GM18907 (cell line): ENCODE data around the gene KSR2.

Experiments used
- ATAC-seq: cut with Tn5 transposase; IDR thresholded peaks from one replicate; pipeline ENCODE4 v1.9.1; 2021; ENCODE audit warnings: mild to moderate bottlenecking, moderate library complexity; ENCODE audit not compliant: unreplicated experiment

Gene KSR2

DNA sequence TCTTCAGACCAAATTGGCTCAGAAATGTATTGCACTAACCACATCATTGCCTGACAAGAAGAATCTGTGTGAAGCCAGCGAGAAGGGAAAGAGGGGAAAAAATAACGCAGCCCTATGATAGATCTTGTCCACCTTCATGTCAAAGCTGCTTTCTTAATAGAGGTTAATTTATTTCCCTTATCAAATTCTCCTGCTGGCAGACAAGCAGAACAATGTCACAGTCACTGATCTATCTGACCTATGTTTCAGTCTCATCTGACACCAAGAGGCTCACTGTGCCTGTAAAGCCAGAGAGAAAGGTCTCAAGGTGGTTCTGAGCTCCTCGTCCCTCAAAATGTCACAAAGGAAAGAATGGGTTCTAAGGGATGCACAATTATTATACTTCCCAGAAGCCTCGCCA is 417.1 kb downstream of the KSR2 start:
- ATAC-seq: no peak

DNA sequence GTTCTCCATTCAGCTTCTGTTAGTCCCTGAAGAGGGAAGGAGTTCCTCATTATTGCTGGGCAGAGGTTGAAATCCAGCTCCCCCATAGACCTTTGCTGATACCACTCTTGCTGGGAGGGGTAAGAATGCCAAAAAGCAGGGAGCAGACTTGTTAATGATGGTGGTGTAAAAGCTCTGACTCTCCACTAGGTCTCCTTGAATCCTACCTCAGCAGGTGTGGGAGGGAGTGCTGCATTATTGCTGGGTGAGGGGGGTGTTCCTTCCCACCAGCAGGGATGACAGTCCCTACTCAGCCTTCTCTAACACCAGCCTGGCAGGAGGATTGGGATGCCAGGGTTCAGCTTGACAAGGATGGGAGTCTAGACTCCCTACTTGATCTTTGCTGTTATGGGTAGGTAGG is 421.6 kb downstream of the KSR2 start:
- no peak for ATAC-seq

DNA sequence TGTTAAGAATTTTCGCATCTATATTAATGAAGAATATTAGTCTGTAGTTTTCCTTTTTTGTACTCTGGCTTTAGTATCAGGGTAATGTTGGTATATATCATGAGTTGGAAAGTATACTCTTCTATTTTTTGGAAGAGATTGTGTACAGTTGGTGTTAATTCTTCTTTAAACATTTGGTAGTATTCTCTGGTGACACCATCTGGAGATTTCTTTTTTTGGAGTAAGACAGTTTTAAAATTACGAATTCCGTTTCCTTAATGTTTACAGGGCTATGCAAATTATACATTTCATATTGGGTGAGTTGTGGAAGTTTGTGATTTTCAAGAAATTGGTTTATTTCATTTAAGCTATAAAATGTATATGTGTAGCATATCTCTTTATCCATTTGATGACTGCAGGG is 423.6 kb downstream of the KSR2 start:
- ATAC-seq: no peak

DNA sequence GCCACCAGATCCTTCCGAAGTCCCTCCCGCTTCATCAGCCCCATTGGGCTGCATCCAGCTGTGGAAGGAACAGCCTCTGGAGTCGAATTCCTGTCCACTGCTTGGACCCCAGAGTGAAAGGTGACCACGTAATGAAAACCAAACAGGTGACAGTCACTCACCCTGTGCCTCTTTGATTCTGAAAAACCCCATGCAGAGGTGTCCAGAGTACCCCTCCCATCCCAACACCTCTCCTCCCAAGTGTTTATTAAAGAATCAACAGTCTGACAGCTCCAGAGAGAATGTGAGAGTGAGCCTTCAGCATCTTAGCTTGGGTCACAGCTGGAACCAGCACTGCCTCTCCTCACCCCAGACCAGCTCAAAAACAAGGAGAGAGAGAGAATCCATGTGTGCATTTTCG is 428.8 kb downstream of the KSR2 start:
- ATAC-seq: no peak

DNA sequence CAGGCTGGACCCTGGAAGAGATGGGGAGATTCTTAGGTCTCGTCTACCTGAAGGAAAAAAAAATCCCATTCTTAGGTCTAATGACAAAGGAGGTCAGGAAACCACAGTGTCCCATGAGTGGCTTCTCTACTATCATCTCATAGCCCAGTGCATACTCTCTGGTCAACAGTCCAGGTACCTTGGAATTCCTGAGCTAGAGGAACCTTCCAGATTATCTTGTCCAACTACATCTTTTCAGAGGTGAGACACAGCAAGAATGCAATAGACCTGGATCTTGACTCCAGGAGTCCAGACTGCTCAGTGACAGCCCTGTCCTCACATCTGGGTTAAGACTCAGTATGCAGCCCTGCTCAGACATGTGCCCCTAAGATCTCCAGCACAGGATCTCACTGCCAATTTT is 429.9 kb downstream of the KSR2 start:
- ATAC-seq: no peak

DNA sequence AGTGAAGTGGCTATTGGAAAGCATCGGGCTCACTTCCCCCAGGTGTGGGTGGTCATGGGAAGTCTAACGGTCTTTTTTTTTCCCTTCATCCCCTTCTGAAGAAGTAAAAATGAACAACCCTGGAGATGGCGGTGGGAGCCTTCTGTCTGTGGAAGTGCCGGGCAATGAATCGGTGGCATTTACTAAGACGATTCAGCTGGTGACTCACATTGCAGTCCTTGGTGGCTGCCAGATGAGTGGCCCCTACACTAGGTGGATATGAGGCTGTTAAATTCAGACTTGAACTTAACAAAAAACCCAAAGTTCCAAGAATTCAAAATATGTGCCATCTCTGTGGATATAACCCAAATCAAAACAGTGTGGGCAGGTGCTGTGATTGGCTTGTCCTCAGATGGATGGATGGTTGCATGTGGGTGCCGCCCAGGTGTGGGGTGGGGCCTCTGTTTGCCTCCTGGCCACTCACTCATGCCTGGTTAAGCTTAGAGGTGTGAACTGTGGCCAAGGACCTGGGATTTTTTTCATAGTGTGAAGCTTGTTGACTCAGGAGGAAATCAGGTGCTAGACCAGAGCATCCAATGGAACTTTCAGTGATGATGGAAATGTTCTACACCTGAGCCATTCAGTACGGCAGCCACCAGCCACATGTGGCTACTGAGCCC is 430.6 kb downstream of the KSR2 start:
- ATAC-seq: no peak

DNA sequence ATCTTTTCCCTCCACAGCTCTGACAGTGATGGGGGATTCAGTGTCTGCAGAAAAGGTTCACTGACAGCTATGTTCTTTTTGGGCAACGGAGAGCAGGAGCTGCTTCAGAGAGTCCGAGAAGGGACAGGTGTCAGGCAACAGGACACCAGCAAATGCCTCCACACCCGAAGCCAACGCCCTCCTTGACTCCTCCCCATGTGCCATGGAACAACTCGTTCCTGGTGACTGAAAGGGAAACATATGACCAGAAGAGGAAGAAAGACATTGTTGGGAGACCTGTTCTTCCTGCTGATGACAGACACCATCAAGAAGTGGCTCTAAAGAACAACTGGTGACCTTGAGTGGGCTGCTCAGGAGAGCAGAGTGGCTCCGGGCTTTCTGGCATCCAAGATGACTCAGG is 435.1 kb downstream of the KSR2 start:
- no peak for ATAC-seq

DNA sequence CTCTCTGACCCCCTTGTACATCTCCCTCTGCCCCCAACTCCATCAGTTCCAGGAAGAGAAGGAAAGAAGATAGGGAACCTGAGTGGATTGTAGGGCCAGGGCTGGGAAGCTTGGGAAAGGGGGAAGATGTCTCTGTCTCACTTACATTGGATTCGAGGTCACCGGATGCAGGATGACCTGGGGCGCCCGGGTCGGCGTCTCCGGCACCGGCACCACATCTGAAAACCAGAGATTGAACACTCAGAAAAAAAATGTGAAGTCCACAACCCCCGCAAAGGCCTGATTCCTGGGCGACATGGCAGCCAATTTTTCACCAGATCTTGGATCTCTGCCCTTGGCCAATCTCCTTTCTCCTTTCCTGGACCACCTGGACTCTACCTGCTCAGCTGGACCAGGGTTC is 438.0 kb downstream of the KSR2 start:
- no peak for ATAC-seq

DNA sequence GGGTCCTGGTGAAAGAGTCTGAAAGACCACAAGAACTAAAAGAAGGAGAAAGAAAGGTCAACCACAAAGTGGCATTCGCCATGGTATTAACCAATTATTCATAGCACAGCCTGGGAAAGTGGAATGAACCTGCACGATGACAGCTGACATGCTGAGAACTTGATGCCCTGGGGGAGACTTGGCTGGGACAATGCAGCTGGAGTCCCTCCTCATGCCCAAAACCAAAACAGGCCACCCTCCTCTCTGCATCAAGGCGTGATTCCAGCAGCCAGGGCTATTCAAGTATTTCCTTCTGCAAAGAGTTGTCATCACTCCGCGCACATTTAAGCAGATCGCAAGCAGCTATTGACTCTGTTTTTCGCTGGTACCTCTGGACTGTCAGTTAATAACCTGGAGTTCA is 440.3 kb downstream of the KSR2 start:
- no peak for ATAC-seq

DNA sequence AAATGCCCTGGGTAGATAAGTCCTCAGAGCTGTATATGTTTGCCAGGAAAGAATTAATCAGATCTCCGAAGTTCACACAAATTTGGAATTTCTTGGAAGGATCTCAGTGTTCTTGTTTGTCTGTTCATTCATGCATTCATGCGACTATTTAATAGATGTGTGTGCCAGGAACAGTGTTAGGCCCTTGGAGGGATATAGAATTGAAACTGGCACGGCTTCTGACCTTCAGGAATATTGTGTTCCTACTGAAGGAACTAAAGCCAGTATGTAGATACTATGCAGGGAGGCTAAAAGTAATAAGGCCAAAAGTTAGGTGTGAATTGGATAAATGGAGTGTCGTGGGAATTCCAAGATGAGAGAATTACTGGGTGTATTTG is 441.3 kb downstream of the KSR2 start:
- no peak for ATAC-seq

DNA sequence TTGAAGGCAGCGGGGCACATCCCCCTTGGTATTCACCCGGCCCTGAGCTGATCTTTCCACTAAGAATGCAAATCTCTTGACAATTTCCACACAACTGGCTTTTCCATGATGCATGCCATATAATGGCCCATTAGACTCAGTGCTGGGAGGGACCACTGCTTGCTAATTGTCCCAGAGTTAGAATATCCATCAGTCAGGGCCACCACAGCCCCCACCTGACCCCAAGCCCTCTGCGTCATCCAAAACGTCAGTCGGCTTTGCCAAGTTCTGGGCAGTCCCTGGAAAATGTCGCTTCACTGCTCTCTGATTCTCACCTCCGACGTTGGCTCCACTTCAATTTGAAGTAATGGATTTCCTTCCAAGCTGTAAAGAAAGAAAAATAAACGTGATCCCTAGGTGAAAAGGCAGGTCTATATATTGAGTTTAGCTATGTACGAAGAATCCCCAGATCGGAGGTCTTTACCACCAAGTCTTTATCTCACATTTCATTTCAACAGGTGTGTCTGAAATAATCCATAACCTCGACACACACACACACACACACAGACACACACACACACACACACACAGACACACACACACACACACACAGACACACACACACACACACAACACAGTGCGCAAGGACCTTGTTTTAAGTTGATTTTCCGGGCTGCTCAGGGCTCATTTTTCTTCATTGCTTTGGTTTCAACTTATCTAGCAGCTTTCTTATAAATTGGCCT is 441.9 kb downstream of the KSR2 start:
- no peak for ATAC-seq

DNA sequence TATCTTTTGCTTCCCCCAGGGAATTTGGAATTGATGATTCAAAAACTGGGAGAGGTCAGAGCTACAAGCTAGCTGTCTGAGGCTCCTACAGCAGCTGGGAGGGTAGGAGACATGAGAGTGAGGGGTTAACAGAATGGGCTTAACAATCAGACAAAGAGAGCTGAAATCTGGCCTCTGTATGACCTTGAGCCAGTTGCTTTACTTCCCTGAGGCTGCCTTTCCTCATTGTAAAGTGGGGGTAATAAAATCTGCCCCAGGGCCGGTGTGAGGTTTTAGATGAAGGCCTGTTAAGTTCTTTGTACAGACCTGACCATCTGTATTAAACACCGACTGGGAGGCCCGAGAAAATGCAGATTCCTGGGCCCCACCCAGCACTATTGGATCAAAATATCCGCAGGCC is 443.0 kb downstream of the KSR2 start:
- no peak for ATAC-seq

DNA sequence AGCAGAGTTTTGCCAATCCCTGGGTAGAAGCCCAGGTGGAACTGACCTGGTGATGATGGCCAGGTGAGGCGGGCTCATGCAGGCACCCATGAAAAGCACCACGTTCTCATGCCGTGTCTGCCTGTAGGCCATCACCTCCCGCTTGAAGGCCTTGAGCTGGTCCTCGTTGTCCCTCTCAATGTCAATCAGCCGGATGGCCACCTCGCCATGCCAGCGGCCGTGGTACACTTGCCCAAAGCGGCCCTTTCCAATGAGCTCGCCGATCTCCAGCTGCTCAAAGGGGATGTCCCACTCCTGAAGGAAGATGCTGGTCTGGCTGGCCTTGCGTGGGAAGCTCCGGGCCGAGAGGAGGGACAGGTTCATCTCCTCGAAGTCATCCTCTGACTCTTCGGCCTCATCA is 444.0 kb downstream of the KSR2 start:
- ATAC-seq: no peak

DNA sequence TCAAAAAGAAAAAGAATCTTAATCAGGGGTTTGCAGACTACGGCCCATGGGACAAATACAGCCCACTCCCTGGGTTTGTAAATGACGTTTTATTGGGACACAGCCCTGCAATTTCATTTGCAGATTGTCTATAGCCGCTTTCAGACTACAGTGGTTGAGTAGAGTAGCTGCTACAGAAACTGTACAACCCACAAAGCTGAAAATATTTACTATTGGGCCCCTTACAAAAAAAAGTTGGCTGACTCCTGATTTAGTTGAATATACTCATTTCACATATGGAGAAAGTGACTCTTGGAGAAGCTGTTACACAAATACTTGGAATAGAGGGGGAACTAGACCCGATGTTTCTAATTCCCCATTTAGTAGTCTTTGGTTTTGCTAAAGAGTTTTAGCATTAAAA is 444.8 kb downstream of the KSR2 start:
- ATAC-seq: no peak

DNA sequence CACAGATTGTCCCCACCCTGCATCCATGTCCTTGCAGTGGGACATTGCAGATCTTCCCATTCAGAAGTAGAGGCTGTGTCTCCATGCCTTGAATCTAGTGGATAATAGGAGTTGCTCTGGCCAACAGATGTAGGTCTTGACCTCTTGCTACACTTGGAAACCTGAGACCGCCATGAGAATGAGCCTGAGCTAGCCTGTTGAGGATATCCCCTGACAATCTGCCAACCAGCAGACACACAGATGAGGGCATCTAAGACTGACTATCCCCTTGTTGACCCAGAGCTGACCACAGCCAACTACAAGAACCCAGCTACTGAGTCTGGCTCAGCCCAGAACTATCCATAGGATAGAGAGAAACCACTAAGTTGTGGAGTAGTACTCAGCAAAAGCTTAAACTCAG is 446.2 kb downstream of the KSR2 start:
- no peak for ATAC-seq

DNA sequence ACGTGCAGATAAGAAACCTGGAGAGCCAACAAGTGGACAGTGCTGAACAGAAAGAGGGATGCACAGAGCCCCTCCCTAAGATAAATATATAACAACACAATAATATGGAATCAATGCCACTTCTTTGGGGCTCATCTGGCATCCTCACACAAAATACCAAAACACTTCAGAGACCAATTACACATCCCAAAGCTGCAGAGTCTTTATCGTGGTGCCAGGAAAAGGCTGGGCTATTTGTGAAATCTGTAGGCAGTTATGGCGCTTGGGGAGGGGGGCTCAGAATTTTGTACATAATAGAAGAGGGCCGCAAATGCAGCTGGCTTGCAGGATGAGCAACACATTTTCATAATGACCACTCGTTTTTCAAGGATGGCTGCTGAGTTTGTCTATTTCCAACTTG is 446.9 kb downstream of the KSR2 start:
- ATAC-seq: no peak

DNA sequence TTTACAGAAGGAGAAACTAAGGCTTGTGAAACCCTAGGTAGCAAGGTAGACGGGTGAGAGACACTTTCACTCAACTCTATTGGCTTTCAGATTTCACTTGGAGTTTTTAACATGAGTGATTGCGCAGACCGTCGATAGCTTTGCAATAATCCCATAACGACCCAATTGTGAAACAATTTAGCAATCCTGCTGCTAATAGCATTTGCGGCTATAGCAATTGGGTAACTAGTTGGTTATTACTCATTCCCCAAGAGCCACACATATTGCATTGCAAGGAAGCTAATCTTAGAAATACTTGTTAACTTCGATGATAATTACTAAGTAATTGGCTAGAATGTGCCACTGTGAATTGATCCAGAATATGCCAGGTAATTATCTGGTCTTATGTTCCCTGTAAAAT is 447.4 kb downstream of the KSR2 start:
- no peak for ATAC-seq

DNA sequence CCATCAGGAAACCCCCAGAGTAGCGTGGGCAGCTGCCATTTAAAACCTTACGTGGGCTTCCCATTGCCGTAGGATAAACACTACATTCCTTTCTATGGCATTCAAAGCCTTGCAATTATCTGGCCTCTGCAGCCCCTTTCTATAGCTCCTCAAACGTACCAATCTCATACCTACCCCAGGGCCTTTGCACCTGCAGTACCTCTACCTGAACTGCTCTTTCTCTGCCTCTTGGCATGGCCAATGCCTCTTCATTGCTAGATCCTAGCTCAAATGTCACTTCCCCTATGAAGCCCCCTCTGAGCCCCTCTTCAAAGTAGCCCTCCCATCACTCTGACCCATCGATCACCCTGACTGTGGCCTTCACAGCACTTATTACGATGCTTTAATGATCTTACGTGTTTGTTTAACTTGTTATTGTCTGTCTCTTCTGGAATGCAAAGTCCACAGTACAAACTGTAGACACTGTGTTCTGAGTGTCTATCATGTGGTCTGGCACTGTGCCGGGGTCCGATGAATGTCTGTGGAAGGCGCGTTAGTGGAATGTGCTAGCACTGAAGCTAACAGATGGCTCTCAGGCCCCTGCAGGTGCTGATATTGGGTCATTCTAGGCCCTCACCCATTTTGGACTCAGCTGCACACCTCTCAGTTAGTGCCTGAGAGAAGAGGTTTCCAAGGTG is 450.1 kb downstream of the KSR2 start:
- no peak for ATAC-seq

DNA sequence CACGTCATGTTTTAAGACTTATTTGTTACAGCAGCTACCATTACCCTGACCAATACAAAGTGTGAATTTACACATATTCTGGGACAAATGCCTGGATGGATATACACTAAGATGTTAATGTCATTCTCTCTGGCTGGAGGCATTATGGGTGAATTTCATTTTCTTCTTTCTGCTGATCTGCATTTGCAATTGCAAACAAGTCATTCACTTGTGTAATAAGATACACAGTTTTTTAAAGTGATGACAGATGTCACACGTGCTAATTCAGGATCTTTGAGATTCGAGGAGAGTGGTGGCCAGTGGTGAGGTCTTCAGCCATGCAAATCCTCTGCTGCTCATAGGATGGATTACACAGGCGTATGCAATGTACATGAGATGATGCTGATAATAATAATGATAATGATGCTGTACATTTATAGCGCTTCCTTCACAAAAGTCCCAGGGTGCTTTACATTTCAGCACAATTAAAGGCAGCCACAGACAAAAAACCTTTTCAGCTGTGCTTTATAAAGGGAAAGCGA is 451.5 kb downstream of the KSR2 start:
- ATAC-seq: no peak

DNA sequence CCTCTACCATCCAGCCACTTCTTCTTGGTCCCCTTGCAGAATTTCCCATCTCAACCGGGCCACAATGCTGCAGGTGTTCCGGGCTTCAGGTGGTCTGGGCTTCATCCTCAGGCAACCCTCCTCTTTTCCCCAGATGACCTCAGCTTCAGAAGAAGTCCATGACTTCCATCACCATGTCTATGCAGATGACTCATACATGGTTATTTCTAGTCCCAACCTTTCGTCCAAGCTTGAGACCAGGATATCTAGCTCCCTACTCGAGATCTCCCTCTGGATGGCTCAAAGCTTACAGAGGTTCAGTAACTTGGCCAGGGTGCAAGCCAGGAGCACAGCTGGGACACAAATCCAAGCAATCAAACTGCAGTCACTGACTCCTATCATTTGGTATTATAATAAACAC is 452.8 kb downstream of the KSR2 start:
- no peak for ATAC-seq

DNA sequence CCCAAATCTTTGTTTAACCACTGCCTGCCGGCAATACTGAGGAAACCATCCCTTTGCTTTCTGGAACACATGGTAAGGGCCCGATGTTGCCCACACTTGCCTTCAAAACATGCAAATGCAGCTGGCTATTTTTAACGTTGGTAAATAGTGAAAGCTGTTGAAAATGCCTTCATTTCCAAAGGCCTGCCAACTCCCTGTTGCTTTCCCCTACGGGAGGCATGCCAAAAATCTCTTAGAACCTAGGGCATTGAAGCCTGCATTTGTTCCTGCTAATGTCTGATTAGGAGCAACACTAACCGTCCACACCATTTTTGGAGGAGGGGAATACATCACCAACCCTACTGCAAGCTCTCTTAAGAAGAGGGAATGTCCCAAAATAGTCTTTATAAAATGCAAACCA is 454.8 kb downstream of the KSR2 start:
- ATAC-seq: no peak

DNA sequence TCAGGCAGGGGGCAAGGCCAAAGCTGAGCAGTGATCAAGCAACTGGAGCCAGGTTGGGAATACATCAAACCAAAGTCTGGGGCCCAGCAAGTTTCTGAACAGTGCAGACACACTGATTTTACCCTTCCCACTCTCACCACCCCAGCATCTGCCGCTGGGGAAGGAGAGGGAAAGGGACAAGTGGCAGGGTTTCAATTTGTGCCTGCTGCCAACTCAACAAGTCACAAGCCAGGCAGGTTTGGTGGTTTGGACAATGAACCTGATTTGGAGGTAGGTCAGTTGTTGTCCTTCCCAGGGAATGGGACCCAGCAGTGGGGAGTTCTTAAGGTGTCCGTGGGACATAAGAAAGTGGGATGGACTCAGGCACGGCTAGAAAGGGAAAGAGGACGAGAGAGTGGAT is 455.4 kb downstream of the KSR2 start:
- ATAC-seq: no peak
